Measurements from ENCODE around the gene TPRG1. TPM values are rescaled to one million over a fixed set of nuclear protein-coding genes. Genes with fewer than 3 reads are reported as not detected.

TPRG1 gene
- total and polyA plus RNA-seq, 9 of the 15 experiments (the other 6 are each of a cell fraction or from before 2014, with no cell fraction given): 0.01 TPM; not detected in 8

DNA sequence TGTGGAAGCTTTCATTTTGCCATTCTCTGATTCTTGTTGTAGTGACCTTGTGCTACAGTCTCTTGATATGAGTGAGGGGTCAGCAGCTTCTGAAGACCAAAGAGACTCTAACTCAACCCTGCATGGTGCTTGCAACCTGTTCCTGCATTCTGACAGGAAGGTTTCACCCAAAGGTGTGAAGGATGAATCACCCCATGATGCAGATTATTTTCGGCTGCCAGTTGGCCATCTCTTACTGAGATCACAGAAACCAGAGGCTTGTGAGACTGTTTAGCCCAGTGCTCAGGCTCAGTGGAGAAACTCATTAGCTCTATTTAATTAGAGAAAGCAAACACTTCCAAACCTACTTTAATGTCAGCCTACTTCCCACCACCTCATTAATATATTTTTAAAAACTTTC lies 29.2 kb upstream of the TPRG1 start:
- H3K36me3 ChIP-seq (ENCODE audit: control insufficient read depth, insufficient read depth, low read length): no peaks in the 10 kb centered on the region
- no TSS peak for BruUV-seq (replicated peaks)
- no peak overlapping the region for H3K27ac ChIP-seq (ENCODE audit: extremely low read depth, low read depth, low read length)
- in situ Hi-C loops (cut with MboI) (loop anchor here (25.0 kb wide), 1 partner anchor 1405 kb away; the partner anchor contains the start of gene BCL6), intact Hi-C loops (cut with micrococcal nuclease) (no loop called here)
- H3K27me3 ChIP-seq (ENCODE audit: control insufficient read depth in 2 of 2, insufficient read depth in 2 of 2, low read length in 2 of 2): no peaks in the 10 kb centered on the region
- no peak overlapping the region for H3K4me3 ChIP-seq
- DNase-seq (ENCODE audit: extremely low read depth in 1 of 4, low spot score in 3 of 4): no peak
- no peaks in the 10 kb centered on the region for H3K9me3 ChIP-seq (replicated peaks; ENCODE audit: control insufficient read depth, insufficient read depth, low read depth, low read length)
- H3K79me2 ChIP-seq (ENCODE audit: control insufficient read depth, insufficient read depth, low read length): no peaks in the 10 kb centered on the region
- no peak overlapping the region for H2AFZ ChIP-seq (ENCODE audit: low read depth, low read length)
- H3K4me2 ChIP-seq (ENCODE audit: insufficient read depth, low read length): no peak overlapping the region
- ChIA-PET CTCF (ENCODE audit: low intra/inter-chr PET ratio) (no interaction called here), POLR2A (no interaction called here)
- WGBS (ENCODE audit: insufficient coverage, low coverage, missing lambda C conversion rate): 0% methylated on average over 1 of the region's 1 CpG
- ATAC-seq: no peak
- H3K9me1 ChIP-seq (ENCODE audit: control insufficient read depth, insufficient read depth, low read length): no peaks in the 10 kb centered on the region
- no peaks in the 10 kb centered on the region for H4K20me1 ChIP-seq (replicated peaks; ENCODE audit: control insufficient read depth, insufficient read depth, low read length)
- no peak overlapping the region for H3K9ac ChIP-seq (ENCODE audit: insufficient read depth in 1 of 2, low read depth in 2 of 2, low read length in 2 of 2)
- FAIRE-seq: no peak
- no peaks in the 10 kb centered on the region for H3K4me1 ChIP-seq (replicated peaks in 1 of 2; ENCODE audit: control insufficient read depth in 2 of 2, insufficient read depth in 2 of 2, low read length in 2 of 2)
- TF ChIP-seq PTTG1 (tag; IDR thresholded peaks at IDR 0.05; ENCODE audit: low read depth) (no peak), ZNF197 (CRISPR knock-in tag; IDR thresholded peaks at IDR 0.05; ENCODE audit: low read depth) (no peak), NR2F6 (CRISPR knock-in tag; IDR thresholded peaks at IDR 0.05) (no peak), RNF2 (IDR thresholded peaks at IDR 0.05) (no peak), XRCC4 (IDR thresholded peaks at IDR 0.05; ENCODE audit: extremely low read depth, insufficient read depth, insufficient read length) (no peak), ZNF695 (CRISPR knock-in tag; IDR thresholded peaks at IDR 0.05) (no peak), ZNF75A (CRISPR knock-in tag; IDR thresholded peaks at IDR 0.05) (no peak), FOXJ3 (CRISPR knock-in tag; IDR thresholded peaks at IDR 0.05) (no peak), POLR3A (IDR thresholded peaks at IDR 0.05; ENCODE audit: borderline replicate concordance, extremely low read depth, insufficient read depth, insufficient read length) (no peak)
- TF ChIP-seq, protein P1, sequence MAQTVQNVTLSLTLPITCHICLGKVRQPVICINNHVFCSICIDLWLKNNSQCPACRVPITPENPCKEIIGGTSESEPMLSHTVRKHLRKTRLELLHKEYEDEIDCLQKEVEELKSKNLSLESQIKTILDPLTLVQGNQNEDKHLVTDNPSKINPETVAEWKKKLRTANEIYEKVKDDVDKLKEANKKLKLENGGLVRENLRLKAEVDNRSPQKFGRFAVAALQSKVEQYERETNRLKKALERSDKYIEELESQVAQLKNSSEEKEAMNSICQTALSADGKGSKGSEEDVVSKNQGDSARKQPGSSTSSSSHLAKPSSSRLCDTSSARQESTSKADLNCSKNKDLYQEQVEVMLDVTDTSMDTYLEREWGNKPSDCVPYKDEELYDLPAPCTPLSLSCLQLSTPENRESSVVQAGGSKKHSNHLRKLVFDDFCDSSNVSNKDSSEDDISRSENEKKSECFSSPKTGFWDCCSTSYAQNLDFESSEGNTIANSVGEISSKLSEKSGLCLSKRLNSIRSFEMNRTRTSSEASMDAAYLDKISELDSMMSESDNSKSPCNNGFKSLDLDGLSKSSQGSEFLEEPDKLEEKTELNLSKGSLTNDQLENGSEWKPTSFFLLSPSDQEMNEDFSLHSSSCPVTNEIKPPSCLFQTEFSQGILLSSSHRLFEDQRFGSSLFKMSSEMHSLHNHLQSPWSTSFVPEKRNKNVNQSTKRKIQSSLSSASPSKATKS (CRISPR knock-in tag; IDR thresholded peaks at IDR 0.05): no peak
- TF ChIP-seq, protein P2, sequence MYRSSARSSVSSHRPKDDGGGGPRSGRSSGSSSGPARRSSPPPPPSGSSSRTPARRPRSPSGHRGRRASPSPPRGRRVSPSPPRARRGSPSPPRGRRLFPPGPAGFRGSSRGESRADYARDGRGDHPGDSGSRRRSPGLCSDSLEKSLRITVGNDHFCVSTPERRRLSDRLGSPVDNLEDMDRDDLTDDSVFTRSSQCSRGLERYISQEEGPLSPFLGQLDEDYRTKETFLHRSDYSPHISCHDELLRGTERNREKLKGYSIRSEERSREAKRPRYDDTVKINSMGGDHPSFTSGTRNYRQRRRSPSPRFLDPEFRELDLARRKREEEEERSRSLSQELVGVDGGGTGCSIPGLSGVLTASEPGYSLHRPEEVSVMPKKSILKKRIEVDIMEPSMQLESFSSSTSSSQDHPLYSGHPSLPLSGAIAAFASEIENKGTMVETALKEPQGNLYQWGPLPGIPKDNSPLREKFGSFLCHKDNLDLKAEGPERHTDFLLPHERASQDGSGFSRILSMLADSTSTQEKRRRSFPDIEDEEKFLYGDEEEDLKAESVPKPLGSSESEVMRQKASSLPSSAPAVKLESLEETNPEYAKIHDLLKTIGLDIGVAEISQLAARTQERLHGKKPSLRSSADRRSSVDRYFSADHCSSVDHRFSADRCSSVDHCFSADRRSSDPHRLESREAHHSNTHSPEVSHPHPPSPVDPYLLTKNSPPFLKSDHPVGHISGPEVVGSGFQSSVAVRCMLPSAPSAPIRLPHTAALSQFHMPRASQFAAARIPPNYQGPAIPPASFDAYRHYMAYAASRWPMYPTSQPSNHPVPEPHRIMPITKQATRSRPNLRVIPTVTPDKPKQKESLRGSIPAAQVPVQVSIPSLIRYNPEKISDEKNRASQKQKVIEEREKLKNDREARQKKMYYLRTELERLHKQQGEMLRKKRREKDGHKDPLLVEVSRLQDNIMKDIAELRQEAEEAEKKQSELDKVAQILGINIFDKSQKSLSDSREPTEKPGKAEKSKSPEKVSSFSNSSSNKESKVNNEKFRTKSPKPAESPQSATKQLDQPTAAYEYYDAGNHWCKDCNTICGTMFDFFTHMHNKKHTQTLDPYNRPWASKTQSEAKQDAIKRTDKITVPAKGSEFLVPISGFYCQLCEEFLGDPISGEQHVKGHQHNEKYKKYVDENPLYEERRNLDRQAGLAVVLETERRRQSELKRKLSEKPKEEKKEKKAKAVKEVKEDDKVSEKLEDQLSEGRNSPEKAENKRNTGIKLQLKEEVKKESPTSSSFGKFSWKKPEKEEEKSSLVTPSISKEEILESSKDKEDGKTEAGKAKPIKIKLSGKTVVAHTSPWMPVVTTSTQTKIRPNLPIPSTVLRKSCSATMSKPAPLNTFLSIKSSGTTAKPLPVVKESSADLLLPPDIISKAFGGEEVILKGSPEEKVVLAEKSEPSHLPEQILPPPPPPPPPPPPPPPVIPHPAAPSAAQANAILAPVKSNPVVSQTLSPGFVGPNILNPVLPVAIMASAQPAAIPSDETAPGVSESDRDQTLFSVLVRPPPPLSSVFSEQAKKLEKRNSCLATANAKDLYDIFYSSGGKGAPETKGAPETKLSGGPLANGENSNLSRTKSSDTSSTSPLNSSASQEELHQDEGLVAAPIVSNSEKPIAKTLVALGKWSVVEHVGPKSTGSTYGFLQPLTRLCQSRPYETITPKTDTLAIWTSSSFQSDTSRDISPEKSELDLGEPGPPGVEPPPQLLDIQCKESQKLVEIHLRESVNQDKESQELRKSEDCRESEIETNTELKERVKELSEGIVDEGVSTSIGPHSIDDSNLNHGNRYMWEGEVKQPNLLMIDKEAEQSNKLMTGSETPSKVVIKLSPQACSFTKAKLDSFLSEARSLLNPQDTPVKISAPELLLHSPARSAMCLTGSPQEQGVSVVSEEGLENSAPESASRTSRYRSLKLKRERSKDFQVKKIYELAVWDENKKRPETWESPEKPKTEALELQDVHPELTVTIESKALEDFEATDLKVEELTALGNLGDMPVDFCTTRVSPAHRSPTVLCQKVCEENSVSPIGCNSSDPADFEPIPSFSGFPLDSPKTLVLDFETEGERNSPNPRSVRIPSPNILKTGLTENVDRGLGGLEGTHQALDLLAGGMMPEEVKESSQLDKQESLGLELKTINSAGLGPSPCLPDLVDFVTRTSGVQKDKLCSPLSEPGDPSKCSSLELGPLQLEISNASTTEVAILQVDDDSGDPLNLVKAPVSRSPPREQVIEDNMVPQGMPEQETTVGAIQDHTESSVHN (IDR thresholded peaks at IDR 0.05; ENCODE audit: borderline replicate concordance in 1 of 2, low read depth in 1 of 2): no peak
- TF ChIP-seq, protein P3, sequence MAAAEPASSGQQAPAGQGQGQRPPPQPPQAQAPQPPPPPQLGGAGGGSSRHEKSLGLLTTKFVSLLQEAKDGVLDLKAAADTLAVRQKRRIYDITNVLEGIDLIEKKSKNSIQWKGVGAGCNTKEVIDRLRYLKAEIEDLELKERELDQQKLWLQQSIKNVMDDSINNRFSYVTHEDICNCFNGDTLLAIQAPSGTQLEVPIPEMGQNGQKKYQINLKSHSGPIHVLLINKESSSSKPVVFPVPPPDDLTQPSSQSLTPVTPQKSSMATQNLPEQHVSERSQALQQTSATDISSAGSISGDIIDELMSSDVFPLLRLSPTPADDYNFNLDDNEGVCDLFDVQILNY (CRISPR knock-in tag; IDR thresholded peaks at IDR 0.05): no peak

Measured in K562 (cell line).